ENCODE results near the gene LYL1.
A peak's percentile ranks its signal among the peaks of the same experiment; 100 is the strongest.

The LYL1 gene

DNA sequence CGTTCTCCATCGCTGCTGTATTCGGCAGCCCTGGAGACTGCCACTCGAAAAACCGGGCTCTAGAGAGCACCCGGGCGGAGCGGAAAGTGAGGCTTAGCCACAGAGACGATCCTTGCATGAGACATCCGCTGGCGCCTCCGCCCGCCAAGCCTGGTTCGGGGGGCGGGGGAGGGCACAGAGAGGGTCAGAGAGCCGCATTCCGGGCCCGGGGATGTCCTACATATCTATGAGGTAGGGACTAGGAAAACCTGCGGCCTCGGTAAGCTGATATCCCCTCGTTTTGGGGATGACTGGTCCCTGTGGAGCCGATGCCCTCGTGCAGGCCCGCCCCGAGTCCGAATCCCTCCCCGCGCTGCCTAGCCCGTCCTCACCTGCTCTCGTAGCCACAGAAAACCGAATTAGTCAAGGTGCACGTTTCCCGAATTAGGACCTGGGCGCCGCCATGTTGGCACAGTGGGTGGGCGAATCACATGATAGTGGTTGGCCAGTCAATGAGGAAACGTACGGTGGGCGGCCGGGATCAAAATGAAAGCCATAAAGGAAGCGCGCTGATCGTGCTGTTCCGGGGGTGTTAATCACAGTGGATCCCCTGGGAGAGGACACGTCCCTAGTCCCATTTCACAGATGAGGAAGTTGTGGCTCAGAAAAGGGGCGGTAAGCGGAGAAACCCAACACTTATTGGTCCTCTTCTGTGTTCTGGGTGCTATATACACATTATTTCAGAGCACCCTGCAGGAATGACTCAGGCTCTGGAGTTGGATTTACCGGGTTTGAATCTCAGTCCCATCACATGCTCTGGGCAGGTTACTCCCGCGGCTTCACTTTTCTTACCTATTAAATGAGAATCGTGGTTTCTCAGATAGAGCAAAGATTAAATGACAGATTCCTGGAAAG, 13.9 kb upstream of the LYL1 start, which contains the start of gene TRMT1:
Gene TRMT1, minus strand, starts transcription at position 459 of the 894 bp plus-strand sequence. Its CDS starts 341 bp downstream, at position 118.
- peak within 1 kb of the TSS; percentile 80 for H3K27ac ChIP-seq (ENCODE audit: low read length)
- H2AFZ ChIP-seq (ENCODE audit: low read depth, low read length), result peak within 1 kb of the TSS; percentile 84
- H4K20me1 ChIP-seq (ENCODE audit: insufficient read depth, low read length), result peaks cover 28% of the 10 kb centered on the region
- H3K36me3 ChIP-seq (replicated peaks; ENCODE audit: low read depth, low read length), result peaks cover 7% of the 10 kb centered on the region
- peaks cover 16% of the 10 kb centered on the region for H3K4me1 ChIP-seq (ENCODE audit: low read length)
- no peaks in the 10 kb centered on the region for H3K9me3 ChIP-seq (ENCODE audit: insufficient read depth, low read length)
- H3K27me3 ChIP-seq (ENCODE audit: low read depth, low read length), result no peaks in the 10 kb centered on the region
- peak within 1 kb of the TSS; percentile 86 for H3K4me3 ChIP-seq (ENCODE audit: low read length)
- peak within 1 kb of the TSS; percentile 97 for H3K4me2 ChIP-seq (ENCODE audit: low read length)
- H3K79me2 ChIP-seq (ENCODE audit: low read length), result peaks cover 56% of the 10 kb centered on the region
- H3K9ac ChIP-seq (ENCODE audit: low read length), result peak within 1 kb of the TSS; percentile 79
- TF ChIP-seq EZH2phosphoT487 (IDR thresholded peaks at IDR 0.05; ENCODE audit: low read depth), result no peak
- TF ChIP-seq, protein P1, sequence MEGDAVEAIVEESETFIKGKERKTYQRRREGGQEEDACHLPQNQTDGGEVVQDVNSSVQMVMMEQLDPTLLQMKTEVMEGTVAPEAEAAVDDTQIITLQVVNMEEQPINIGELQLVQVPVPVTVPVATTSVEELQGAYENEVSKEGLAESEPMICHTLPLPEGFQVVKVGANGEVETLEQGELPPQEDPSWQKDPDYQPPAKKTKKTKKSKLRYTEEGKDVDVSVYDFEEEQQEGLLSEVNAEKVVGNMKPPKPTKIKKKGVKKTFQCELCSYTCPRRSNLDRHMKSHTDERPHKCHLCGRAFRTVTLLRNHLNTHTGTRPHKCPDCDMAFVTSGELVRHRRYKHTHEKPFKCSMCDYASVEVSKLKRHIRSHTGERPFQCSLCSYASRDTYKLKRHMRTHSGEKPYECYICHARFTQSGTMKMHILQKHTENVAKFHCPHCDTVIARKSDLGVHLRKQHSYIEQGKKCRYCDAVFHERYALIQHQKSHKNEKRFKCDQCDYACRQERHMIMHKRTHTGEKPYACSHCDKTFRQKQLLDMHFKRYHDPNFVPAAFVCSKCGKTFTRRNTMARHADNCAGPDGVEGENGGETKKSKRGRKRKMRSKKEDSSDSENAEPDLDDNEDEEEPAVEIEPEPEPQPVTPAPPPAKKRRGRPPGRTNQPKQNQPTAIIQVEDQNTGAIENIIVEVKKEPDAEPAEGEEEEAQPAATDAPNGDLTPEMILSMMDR (IDR thresholded peaks at IDR 0.05; ENCODE audit: low read depth, low read length), result no peak

DNA sequence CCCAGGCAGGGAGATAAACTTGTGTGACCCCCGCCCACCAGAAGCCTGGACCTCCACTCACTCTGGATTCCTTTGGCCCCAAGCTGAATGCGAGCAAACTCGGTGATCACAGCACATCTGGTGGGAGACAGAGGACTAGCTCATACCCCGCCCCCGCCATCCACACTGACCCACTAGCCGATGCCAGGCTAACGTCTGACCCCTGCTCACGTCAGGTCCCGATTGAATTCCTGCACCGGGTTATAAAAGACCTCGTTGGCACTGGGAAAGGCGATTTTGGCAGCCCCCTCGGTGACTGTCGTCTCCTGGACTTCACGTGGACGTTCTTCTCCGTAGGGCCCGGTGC, 13.3 kb upstream of the LYL1 start:
- peaks cover 7% of the 10 kb centered on the region for H3K36me3 ChIP-seq (replicated peaks; ENCODE audit: low read depth, low read length)
- H4K20me1 ChIP-seq (ENCODE audit: insufficient read depth, low read length), result peaks cover 21% of the 10 kb centered on the region
- TF ChIP-seq, protein P1 (IDR thresholded peaks at IDR 0.05; ENCODE audit: low read depth, low read length), result no peak
- TF ChIP-seq EZH2phosphoT487 (IDR thresholded peaks at IDR 0.05; ENCODE audit: low read depth), result no peak
- H3K79me2 ChIP-seq (ENCODE audit: low read length), result peaks cover 49% of the 10 kb centered on the region
- H3K4me1 ChIP-seq (ENCODE audit: low read length), result peaks cover 16% of the 10 kb centered on the region
- H3K27me3 ChIP-seq (ENCODE audit: low read depth, low read length), result no peaks in the 10 kb centered on the region
- peak overlapping the region; percentile 85 for H3K4me2 ChIP-seq (ENCODE audit: low read length)
- peak overlapping the region; percentile 86 for H3K4me3 ChIP-seq (ENCODE audit: low read length)
- no peaks in the 10 kb centered on the region for H3K9me3 ChIP-seq (ENCODE audit: insufficient read depth, low read length)
- H3K9ac ChIP-seq (ENCODE audit: low read length), result peak overlapping the region; percentile 79
- H2AFZ ChIP-seq (ENCODE audit: low read depth, low read length), result no peak overlapping the region
- H3K27ac ChIP-seq (ENCODE audit: low read length), result 0 out of 2 replicates have a peak overlapping the region, but pooled peaks have one; percentile 18

DNA sequence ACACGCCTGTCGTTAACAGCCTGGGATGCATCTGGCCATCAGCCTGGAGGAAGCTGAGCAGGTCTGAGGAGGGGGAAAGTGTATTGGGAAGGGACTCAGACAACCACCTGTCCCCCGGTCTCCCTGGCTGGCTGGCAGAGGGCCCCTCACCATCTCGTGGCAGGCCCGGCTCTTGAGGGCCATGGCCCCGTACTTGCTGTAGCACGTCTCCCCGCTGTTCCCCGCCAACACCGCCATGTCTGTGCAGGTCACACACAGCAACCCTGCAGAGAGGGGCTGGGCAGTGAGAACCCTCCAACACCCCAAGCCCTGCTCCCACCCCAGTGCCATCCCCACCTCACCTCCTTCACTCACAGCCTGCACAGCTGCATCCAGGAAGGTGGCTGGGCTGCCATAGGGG, 9.9 kb upstream of the LYL1 start:
- Histone ChIP-seq H3K36me3 (replicated peaks; ENCODE audit: low read depth, low read length) (peaks cover 8% of the 10 kb centered on the region), H3K4me1 (ENCODE audit: low read length) (peaks cover 7% of the 10 kb centered on the region), H3K4me3 (ENCODE audit: low read length) (no peak overlapping the region), H3K27me3 (ENCODE audit: low read depth, low read length) (no peaks in the 10 kb centered on the region), H3K9ac (ENCODE audit: low read length) (no peak overlapping the region), H3K4me2 (ENCODE audit: low read length) (no peak overlapping the region), H3K27ac (ENCODE audit: low read length) (no peak overlapping the region), H4K20me1 (ENCODE audit: insufficient read depth, low read length) (no peaks in the 10 kb centered on the region), H3K79me2 (ENCODE audit: low read length) (peaks cover 18% of the 10 kb centered on the region), H2AFZ (ENCODE audit: low read depth, low read length) (no peak overlapping the region), H3K9me3 (ENCODE audit: insufficient read depth, low read length) (no peaks in the 10 kb centered on the region)
- no peak for TF ChIP-seq EZH2phosphoT487 (IDR thresholded peaks at IDR 0.05; ENCODE audit: low read depth)
- TF ChIP-seq, protein P1 (IDR thresholded peaks at IDR 0.05; ENCODE audit: low read depth, low read length), result no peak

DNA sequence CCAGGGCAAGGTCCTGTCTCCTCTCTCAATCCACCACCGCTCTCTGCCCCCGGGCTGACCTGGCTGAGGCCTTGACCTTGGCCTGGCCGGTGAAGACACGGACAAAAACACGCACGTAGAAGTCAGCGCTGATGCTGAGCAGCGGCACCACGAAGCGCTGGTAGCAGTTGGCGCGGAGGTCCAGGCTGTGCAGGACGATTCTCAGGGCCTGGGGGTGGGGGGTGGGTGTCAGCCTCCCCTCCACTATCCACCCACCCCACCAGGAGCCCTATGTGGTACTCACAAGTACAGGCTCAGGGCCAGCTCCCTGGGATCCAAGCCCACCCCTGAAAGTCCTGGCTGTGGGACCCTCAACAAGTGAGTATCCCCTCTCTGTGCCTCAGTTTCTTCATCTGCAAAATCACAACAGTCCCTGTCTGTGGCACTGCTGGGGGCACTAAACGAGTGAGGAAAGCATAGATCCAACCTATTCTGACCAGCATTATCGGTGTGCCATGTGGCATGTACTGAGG, 7.5 kb upstream of the LYL1 start:
- Histone ChIP-seq H2AFZ (ENCODE audit: low read depth, low read length) (no peak overlapping the region), H3K4me1 (ENCODE audit: low read length) (peaks cover 4% of the 10 kb centered on the region; the same call in 1 of the 2 replicates), H3K27me3 (ENCODE audit: low read depth, low read length) (no peaks in the 10 kb centered on the region), H3K79me2 (ENCODE audit: low read length) (peaks cover 4% of the 10 kb centered on the region), H3K4me3 (ENCODE audit: low read length) (no peak overlapping the region), H3K27ac (ENCODE audit: low read length) (no peak overlapping the region), H3K4me2 (ENCODE audit: low read length) (no peak overlapping the region), H3K9ac (ENCODE audit: low read length) (no peak overlapping the region), H3K9me3 (ENCODE audit: insufficient read depth, low read length) (no peaks in the 10 kb centered on the region), H4K20me1 (ENCODE audit: insufficient read depth, low read length) (no peaks in the 10 kb centered on the region), H3K36me3 (replicated peaks; ENCODE audit: low read depth, low read length) (peaks cover 10% of the 10 kb centered on the region)
- TF ChIP-seq, protein P1 (IDR thresholded peaks at IDR 0.05; ENCODE audit: low read depth, low read length), result no peak
- TF ChIP-seq EZH2phosphoT487 (IDR thresholded peaks at IDR 0.05; ENCODE audit: low read depth), result no peak
